Measurements from ENCODE around the gene STPG2. TPM values are rescaled to one million over a fixed set of nuclear protein-coding genes. Genes with fewer than 3 reads are reported as not detected.

STPG2 gene
- total RNA-seq, 4 donors from 2014 or later, result 0.24 to 0.56 (median 0.47) TPM; not detected in 1

GRCh38 chr4:97998203-97998602 lies 145.1 kb downstream of the STPG2 start:
- no peak for TF ChIP-seq CTCF (IDR thresholded peaks at IDR 0.05)
- ATAC-seq (ENCODE audit: low FRiP score) (no peak), DNase-seq (ENCODE audit: low spot score) (no peak)

GRCh38 chr4:97994765-97995465 lies 148.4 kb downstream of the STPG2 start:
- DNase-seq (ENCODE audit: low spot score) (no peak), ATAC-seq (ENCODE audit: low FRiP score) (no peak)
- no peak for TF ChIP-seq CTCF (IDR thresholded peaks at IDR 0.05)

- TF ChIP-seq CTCF (IDR thresholded peaks at IDR 0.05), result no peak
Observed at GRCh38 chr4:97990409-97990808, 152.9 kb downstream of the STPG2 start.

GRCh38 chr4:97987019-97987648 lies 156.1 kb downstream of the STPG2 start:
- DNase-seq (ENCODE audit: low spot score), result no peak
- ATAC-seq (ENCODE audit: low FRiP score), result no peak

More at GRCh38 chr4:97990409-97990808, 152.9 kb downstream of the STPG2 start:
- no peak for DNase-seq (ENCODE audit: low spot score)
- no peak for ATAC-seq (ENCODE audit: low FRiP score)

GRCh38 chr4:97984545-97985131 lies 158.6 kb downstream of the STPG2 start:
- ATAC-seq (ENCODE audit: low FRiP score), result no peak
- no peak for TF ChIP-seq CTCF (IDR thresholded peaks at IDR 0.05)
- DNase-seq (ENCODE audit: low spot score), result no peak

More at GRCh38 chr4:97987019-97987648, 156.1 kb downstream of the STPG2 start:
- no peak for TF ChIP-seq CTCF (IDR thresholded peaks at IDR 0.05)

- no peak for ATAC-seq (ENCODE audit: low FRiP score)
- no peak for TF ChIP-seq CTCF (IDR thresholded peaks at IDR 0.05)
- DNase-seq (ENCODE audit: low spot score), result no peak
Observed at GRCh38 chr4:97978791-97979488, 164.3 kb downstream of the STPG2 start.

All from omental fat pad (tissue), 4 donors.